Small intestine (tissue), 7 donors: ENCODE measurements around the gene PGAM1. TPM values are rescaled to one million over a fixed set of nuclear protein-coding genes. Genes with fewer than 3 reads are reported as not detected.
"Not testable (repeated sequence)": the region's sequence is repeated elsewhere in the genome, so short reads cannot be mapped to it uniquely, and the experiment has no call there.

Experiments used
- DNase-seq, 2 donors: peaks; one replicate each; pipeline versions ENCODE4 v3.0.0 to v3.0.0-alpha.2; 2013
- FAIRE-seq: peaks from 2 replicates; lab custom pipeline; 2012; peaks lifted over from hg19 to GRCh38; lab: Jason Lieb, UNC
- H3K27ac ChIP-seq, 3 donors: one replicate each; pipeline ENCODE4 v1.5.1; 2013; ENCODE audit warnings: low read length in 2 of 3, mild to moderate bottlenecking in 2 of 3, control low read depth in 1 of 3, inconsistent platforms in 1 of 3, low read depth in 1 of 3, moderate library complexity in 1 of 3
- H3K27me3 ChIP-seq, 3 donors: one replicate each; pipeline ENCODE4 v1.6.1; 2013; ENCODE audit warnings: low read length in 3 of 3, inconsistent platforms in 1 of 3; ENCODE audit not compliant: control insufficient read depth in 3 of 3, insufficient read depth in 3 of 3
- H3K36me3 ChIP-seq, 3 donors: one replicate each; pipeline ENCODE4 v1.6.1; 2013; ENCODE audit warnings: low read length in 3 of 3, inconsistent platforms in 1 of 3, low read depth in 1 of 3, mild to moderate bottlenecking in 1 of 3, moderate library complexity in 1 of 3; ENCODE audit not compliant: control insufficient read depth in 3 of 3, insufficient read depth in 2 of 3
- H3K4me1 ChIP-seq, 3 donors: one replicate each; pipeline ENCODE4 v1.6.1; 2013; ENCODE audit warnings: low read length in 2 of 3, inconsistent platforms in 1 of 3, low read depth in 1 of 3, mild to moderate bottlenecking in 1 of 3, moderate library complexity in 1 of 3; ENCODE audit not compliant: control insufficient read depth in 3 of 3, insufficient read depth in 2 of 3
- H3K4me3 ChIP-seq, 3 donors: one replicate each; pipeline ENCODE4 v1.5.1; 2013; ENCODE audit warnings: low read length in 3 of 3, control low read depth in 1 of 3, inconsistent platforms in 1 of 3, low read depth in 1 of 3, mild to moderate bottlenecking in 1 of 3, moderate library complexity in 1 of 3
- H3K9me3 ChIP-seq, 2 donors: one replicate each; pipeline ENCODE4 v1.6.1; 2013; ENCODE audit warnings: low read depth in 1 of 2, low read length in 1 of 2; ENCODE audit not compliant: control insufficient read depth in 2 of 2, insufficient read depth in 1 of 2
- WGBS, 3 donors: extraction: QIAGEN DNeasy Blood & Tissue Kit; methylation state at CpG; one replicate each; pipeline ENCODE4 v1.1.7; 2013; 5-methylcytosine and 5-hydroxymethylcytosine counted together
- polyA plus RNA-seq, 4 donors: library from polyadenylated mRNA; stranded (reverse) in 3 of 4; unstranded in 1 of 4; fragments of 200-250 nt in 3 of 4; fragments of 120-200 nt in 1 of 4; gene quantifications; one replicate each; pipeline versions ENCODE4 v1.2.1 to v1.2.3, GENCODE V29; 2013
- donor health status: healthy with polysubstance abuse.
- donor health status: control.
- donor health status: control.
- donor health status: Bipolar disorder and iron deficiency.
- donor health status: healthy.

PGAM1 gene
- polyA plus RNA-seq, 4 donors: 129 to 300 (median 235) TPM

GRCh38 chr10:97400665-97401454, 25.1 kb upstream of the PGAM1 start, which contains the start of gene RRP12:
RRP12 (minus strand) TSS chr10:97401340; CDS start chr10:97401231, 109 bp downstream.
- Histone ChIP-seq H3K4me3 (peak within 1 kb of the TSS; percentile 73 to 78 (median 77)), H3K9me3 (no peaks in the 10 kb centered on the region), H3K27me3 (no peaks in the 10 kb centered on the region), H3K4me1 (peaks cover 0 to 5% (median 0%) of the 10 kb centered on the region in 3 donors), H3K36me3 (peaks cover 0 to 12% (median 0%) of the 10 kb centered on the region in 3 donors), H3K27ac (peak within 1 kb of the TSS; percentile 42 to 92 (median 75))
- 1% methylated on average over 39 of the region's 39 CpGs for WGBS, 3 donors
- FAIRE-seq (no peak), DNase-seq (peak; percentile 97 to 99)

DNA sequence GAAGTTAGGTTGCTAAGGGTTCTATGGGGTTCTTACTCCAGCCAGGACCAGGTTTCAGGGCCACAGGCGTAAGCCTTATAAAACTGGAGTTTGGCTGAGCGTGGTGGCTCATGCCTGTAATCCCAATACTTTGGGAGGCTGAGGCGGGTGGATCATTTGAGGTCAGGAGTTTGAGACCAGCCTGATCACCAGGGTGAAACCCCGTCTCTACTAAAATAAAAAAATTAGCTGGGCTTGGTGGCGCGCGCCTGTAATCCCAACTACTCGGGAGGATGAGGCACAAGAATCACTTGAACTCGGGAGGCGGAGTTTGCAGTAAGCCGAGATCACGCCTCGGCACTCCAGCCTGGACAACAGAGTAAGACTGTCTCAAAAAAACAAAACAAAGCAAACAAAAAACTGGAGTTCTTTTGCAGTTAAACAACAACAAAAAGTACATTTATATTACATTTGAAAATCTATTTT, 24.5 kb upstream of the PGAM1 start:
- Histone ChIP-seq H3K4me1 (peaks cover 0 to 5% (median 0%) of the 10 kb centered on the region in 3 donors), H3K36me3 (peaks cover 0 to 7% (median 0%) of the 10 kb centered on the region in 3 donors), H3K9me3 (no peaks in the 10 kb centered on the region), H3K27ac (peak overlapping the region in 2 of 3 donors; percentile 75 to 92), H3K27me3 (no peaks in the 10 kb centered on the region), H3K4me3 (peak overlapping the region in 1 of 3 donors; percentile 78)
- DNase-seq (no peak), FAIRE-seq (no peak)
- WGBS, 3 donors: 61 to 68% (median 62%) methylated on average over 13 of the region's 13 CpGs

DNA sequence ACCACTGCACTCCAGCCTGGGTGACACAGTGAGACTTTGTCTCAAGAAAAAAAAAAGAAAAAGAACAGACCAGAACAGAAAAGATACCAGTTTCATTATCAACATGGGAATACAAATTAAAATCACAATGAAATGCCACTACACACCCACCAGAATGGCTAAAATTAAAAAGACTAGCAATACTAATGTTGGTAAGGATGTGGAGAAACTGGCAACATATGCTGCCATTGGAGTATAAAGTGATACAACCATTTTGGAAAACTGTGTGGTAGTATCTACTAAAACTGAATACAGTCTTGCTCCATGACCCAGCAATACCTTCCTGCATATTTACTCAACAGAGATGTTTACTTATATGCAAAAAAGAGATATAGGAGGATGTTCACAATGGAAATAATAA, 21.9 kb upstream of the PGAM1 start:
- Histone ChIP-seq H3K36me3 (no peaks in the 10 kb centered on the region), H3K4me3 (no peak overlapping the region), H3K4me1 (peaks cover 0 to 10% (median 0%) of the 10 kb centered on the region in 3 donors), H3K27me3 (no peaks in the 10 kb centered on the region), H3K27ac (no peak overlapping the region), H3K9me3 (no peaks in the 10 kb centered on the region)
- FAIRE-seq (no peak), DNase-seq (no peak)

GRCh38 chr10:97406064-97406463, 19.9 kb upstream of the PGAM1 start:
- Histone ChIP-seq H3K4me1 (peaks cover 0 to 5% (median 0%) of the 10 kb centered on the region in 3 donors), H3K4me3 (no peak overlapping the region), H3K27ac (peak overlapping the region in 1 of 3 donors; percentile 27), H3K27me3 (no peaks in the 10 kb centered on the region), H3K9me3 (no peaks in the 10 kb centered on the region), H3K36me3 (no peaks in the 10 kb centered on the region)
- FAIRE-seq: no peak
- DNase-seq: no peak
- WGBS, 3 donors: 72 to 85% (median 79%) methylated on average over 3 of the region's 3 CpGs

DNA sequence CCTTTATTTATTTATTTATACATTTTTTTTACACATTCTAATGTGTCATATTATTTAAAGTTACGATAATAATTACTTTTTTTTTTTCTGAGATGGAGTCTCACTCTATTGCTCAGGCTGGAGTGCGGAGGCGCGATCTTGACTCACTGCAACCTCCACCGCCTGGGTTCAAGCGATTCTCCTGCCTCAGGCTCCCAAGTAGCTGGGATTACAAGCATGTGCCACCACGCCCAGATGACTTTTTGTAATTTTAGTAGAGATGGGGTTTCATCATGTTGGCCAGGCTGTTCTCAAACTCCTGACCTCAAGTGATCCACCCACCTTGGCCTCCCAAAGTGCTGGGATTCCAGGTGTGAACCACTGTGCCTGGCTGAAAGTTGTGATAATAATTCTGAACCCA, 19.5 kb upstream of the PGAM1 start:
- H3K27ac ChIP-seq, H3K36me3 ChIP-seq, H3K4me3 ChIP-seq, H3K4me1 ChIP-seq, DNase-seq, H3K9me3 ChIP-seq, H3K27me3 ChIP-seq, FAIRE-seq: not testable (repeated sequence)
- WGBS, 3 donors: 91 to 96% (median 93%) methylated on average over 7 of the region's 7 CpGs

GRCh38 chr10:97407211-97407951, 18.6 kb upstream of the PGAM1 start:
- H3K4me1 ChIP-seq: peaks cover 0 to 5% (median 0%) of the 10 kb centered on the region in 3 donors

DNA sequence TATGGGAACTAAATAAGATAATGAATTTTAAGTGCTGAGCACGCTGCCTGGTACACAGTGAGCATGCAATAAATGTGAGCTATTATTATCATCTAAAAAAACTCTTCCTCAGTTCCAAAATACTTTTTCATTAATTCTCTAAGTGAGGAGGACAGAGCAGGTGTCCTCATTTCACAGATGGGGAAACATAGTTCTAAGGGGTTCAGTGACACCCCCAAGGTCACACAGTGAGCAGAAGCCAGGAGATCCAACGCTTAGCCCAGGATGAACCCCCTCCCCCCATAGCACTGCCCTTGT, 18.1 kb upstream of the PGAM1 start:
- H3K4me3 ChIP-seq: no peak overlapping the region
- no peaks in the 10 kb centered on the region for H3K9me3 ChIP-seq
- H3K27ac ChIP-seq: no peak overlapping the region
- FAIRE-seq: no peak
- no peak for DNase-seq
- H3K36me3 ChIP-seq: no peaks in the 10 kb centered on the region
- H3K4me1 ChIP-seq: peaks cover 0 to 5% (median 0%) of the 10 kb centered on the region in 3 donors
- H3K27me3 ChIP-seq: no peaks in the 10 kb centered on the region
- WGBS, 3 donors: 85 to 97% (median 86%) methylated on average over 2 of the region's 2 CpGs

More at GRCh38 chr10:97407211-97407951, 18.6 kb upstream of the PGAM1 start:
- Histone ChIP-seq H3K27me3 (no peaks in the 10 kb centered on the region), H3K36me3 (no peaks in the 10 kb centered on the region), H3K27ac (peak overlapping the region in 1 of 3 donors; percentile 42), H3K9me3 (no peaks in the 10 kb centered on the region), H3K4me3 (peak overlapping the region in 1 of 3 donors; percentile 19)
- DNase-seq (peak; percentile 80 to 89), FAIRE-seq (no peak)
- 2 to 6% (median 4%) methylated on average over 10 of the region's 10 CpGs for WGBS, 3 donors

- peak in 1 of 2 donors; percentile 38 for DNase-seq
- WGBS, 3 donors: 32 to 60% (median 47%) methylated on average over 10 of the region's 10 CpGs
These were observed 17.4 kb upstream of the PGAM1 start for GRCh38 chr10:97408496-97408992.

More at GRCh38 chr10:97408496-97408992, 17.4 kb upstream of the PGAM1 start:
- Histone ChIP-seq H3K9me3 (no peaks in the 10 kb centered on the region), H3K4me1 (peaks cover 0 to 5% (median 0%) of the 10 kb centered on the region in 3 donors), H3K36me3 (peaks cover 0 to 2% (median 0%) of the 10 kb centered on the region in 3 donors), H3K27me3 (no peaks in the 10 kb centered on the region), H3K4me3 (no peak overlapping the region), H3K27ac (no peak overlapping the region)
- no peak for FAIRE-seq
